GM12874 (cell line): Measurements from ENCODE around the gene EPB41L1.

Experiments used
- TF ChIP-seq, protein P1 (sequence below): IDR thresholded peaks from 2 replicates; pipeline ENCODE4 v1.5.1; 2011; ENCODE audit warnings: low read depth, mild to moderate bottlenecking, control low read depth, low read length, moderate library complexity; ENCODE audit not compliant: insufficient read depth

EPB41L1 gene

DNA sequence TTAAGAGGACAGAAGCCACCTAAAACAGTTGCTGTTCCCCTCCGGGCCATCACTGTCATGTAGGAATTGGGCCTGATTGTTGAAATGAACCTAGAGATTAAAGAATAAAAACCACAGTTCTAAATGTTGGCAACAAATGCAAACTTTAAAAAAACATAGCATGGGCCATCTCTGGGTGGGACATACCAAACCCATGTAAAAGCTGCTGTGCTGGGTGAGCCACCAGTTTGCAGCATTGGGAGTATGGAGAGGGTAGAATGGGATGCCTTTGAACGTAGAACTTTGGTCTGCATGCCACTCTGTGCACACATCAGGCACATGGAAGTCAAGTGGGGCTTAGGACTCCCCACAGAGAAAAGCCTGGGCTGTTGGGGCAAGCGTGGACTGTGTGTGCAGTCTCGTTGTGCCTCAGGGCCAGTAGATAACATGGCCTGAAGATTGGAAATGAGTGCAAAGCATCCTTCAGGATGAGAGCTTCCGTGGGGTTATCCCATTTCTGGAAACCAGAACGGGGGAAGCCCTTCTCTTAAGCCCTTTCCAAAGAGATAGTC lies 28.1 kb downstream of the EPB41L1 start:
- TF ChIP-seq, protein P1, sequence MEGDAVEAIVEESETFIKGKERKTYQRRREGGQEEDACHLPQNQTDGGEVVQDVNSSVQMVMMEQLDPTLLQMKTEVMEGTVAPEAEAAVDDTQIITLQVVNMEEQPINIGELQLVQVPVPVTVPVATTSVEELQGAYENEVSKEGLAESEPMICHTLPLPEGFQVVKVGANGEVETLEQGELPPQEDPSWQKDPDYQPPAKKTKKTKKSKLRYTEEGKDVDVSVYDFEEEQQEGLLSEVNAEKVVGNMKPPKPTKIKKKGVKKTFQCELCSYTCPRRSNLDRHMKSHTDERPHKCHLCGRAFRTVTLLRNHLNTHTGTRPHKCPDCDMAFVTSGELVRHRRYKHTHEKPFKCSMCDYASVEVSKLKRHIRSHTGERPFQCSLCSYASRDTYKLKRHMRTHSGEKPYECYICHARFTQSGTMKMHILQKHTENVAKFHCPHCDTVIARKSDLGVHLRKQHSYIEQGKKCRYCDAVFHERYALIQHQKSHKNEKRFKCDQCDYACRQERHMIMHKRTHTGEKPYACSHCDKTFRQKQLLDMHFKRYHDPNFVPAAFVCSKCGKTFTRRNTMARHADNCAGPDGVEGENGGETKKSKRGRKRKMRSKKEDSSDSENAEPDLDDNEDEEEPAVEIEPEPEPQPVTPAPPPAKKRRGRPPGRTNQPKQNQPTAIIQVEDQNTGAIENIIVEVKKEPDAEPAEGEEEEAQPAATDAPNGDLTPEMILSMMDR: no peak

DNA sequence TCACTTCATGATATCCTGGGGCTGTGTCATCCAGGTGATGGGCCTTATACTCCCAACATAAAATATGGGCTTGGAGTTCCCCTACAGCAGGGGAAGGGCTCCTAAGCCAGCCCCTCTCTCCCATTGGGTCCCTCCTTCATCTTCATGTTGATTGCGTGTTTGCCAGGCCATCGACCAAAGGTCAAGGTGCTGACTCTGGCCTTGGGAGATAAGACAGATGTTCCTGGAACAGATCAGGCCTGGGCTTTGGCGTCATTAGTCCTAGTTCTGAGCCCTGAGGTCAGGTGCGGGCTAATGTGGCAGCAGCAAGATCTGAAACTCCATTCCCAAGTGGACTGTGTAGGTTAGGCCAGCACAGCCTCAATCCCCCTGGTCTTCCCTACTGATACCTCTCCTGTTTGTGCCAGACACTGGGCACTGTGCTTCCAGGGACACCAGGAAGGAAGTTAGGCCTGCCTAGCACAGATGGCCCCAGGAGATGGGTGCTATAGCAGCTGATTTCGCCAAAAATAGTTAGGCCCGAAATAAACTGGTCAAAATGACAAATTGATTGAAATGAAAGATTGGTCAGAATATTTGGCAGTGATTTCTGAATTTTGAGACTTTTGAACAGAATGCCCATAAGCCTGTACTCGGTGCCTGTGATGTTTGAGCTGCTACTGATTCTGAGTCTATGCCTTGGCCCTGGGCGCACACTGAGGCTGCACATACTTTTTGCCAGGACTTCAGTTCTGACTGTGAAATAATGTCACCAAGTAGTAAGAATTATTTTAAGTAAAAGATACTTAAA lies 28.8 kb downstream of the EPB41L1 start:
- TF ChIP-seq, protein P1: no peak

DNA sequence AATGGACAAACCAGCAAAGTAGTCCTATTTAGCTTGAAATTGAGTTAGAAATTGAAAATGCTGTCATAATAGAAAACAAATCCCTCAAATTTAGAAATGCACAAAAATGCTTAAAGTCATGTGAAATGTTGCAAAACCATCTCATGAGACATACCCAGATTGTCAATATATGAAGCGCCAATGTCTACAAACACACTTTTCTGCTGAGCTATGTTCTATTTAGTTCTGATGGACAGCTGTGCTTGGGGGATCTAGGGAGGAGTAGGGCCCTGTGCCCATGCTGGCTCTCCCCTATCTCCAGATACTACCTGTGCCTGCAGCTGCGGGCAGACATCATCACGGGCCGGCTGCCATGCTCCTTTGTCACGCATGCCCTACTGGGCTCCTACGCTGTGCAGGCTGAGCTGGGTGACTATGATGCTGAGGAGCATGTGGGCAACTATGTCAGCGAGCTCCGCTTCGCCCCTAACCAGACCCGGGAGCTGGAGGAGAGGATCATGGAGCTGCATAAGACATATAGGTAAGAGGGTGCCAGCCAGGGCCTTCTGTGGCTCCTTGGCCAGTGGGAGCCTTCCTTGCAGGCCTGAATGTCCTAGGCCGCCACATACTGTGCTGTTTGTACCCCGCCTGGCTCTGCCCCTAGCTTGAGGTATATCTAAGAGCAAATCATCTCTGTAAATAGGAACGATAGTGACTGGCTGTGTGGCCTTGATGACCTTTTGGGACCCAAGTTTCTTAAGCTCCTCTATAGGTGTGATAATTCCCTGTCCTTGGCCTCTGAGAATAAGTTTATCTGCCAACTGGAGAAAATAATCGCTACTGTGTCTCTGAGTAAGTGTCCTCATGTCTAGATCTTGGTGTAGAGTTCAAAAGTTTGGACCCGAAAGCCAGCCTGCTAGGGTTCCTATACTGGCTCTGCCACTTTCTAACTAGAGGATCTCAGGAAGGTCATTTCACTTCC lies 30.6 kb downstream of the EPB41L1 start:
- TF ChIP-seq, protein P1: no peak

DNA sequence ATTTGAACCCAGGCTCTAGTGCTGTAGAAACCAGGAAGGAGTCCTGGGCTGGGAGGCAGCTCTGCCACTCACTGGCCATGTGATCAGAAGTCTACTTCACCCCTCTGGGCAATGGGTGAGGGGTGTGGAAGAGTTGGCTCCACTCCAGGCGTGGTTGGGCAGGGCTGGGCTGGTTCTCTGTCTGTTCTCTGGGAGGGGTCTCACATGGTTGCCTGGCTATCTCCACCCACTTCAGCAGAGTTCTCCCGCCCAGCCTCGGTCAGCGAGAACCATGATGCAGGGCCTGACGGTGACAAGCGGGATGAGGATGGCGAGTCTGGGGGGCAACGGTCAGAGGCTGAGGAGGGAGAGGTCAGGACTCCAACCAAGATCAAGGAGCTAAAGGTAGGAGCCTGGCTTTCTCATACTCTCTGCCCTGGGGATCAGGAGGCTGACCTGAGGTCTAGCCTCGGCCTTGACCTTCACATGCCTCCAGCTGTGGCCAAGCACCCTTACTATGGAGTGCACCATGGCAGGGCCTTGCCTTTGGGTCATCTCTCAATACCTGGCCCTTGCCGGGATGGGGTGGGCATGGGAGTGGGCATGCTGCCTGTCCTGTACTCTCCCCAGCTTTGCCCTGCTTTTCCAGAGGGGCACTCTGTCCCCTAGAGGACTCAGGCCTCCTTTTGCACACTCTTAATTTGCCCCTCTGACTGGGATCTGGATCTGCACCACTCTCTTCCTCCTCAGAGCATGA lies 39.6 kb downstream of the EPB41L1 start:
- TF ChIP-seq, protein P1: no peak

DNA sequence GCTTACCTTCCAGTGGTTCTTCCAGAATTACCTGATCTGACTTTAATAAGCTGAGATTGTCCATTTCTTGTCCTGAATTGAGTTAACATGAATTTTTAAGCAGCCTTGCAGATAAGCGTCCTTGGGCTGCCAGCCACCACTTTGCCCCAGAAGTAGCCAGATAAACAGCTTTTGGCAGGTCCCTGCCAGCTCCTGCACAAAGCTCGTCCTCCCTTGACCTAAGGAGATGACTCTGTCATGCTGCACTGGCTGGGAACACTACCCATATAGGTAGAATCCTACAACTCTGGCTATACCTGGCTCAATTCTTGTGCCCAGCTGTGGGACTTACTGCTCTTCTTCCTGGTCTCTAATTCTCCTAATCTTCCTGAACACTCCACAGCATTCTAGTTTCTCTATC lies 42.1 kb downstream of the EPB41L1 start:
- TF ChIP-seq, protein P1: no peak

DNA sequence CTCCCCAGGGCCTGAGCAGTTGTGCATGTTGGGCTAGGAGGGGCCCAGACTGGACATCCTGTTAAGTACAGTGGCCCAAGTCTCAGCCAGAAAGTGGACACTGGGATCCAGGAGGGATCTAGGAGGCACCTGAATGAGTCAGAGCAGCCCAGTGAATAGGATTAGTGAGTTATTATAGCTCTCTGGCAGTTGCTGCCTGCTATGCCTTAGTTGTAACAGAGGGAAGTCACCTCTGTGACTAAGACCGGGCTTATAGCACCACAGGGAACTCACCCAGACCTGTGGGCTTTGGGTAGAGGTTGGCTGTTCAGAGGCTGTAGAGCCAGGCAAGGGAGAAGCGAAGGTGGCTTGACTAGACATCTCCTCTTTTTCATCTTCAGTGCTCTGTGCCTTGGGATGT lies 42.7 kb downstream of the EPB41L1 start:
- TF ChIP-seq, protein P1: no peak
